SK-N-SH (cell line): Measurements from ENCODE around the gene PPP4R3C. TPM values are rescaled to one million over a fixed set of nuclear protein-coding genes. Genes with fewer than 3 reads are reported as not detected.

Experiments used
- CTCF ChIA-PET: fragments of 300-600, 350-600 bp; formaldehyde crosslinking; extraction: SDS; loops from one replicate; lab custom pipeline; 2021; lab: Yijun Ruan, JAX
- POLR2A ChIA-PET: fragments of 350-600 bp; sonication (Branson Sonifier 250); formaldehyde crosslinking; extraction: SDS; loops from one replicate; lab custom pipeline; 2020; ENCODE audit warnings: antibody characterized with exemption, inconsistent platforms; lab: Yijun Ruan, JAX
- DNase-seq: peaks from one replicate; pipeline ENCODE4 v3.0.0; 2012
- H2AFZ ChIP-seq: fragments of 200-600 bp; sonication (generic); 2 replicates; pipeline ENCODE4 v1.8.1; 2016; ENCODE audit warnings: antibody characterized with exemption, mild to moderate bottlenecking, low read depth
- H3F3A ChIP-seq: fragments of 200-600 bp; sonication (generic); replicated peaks from 2 replicates; pipeline ENCODE3; 2016; ENCODE audit warnings: antibody characterized with exemption, mild to moderate bottlenecking; ENCODE audit not compliant: insufficient read depth
- H3K27ac ChIP-seq, 2 experiments: fragments of 200-500 bp in 1 of 2; fragments of 200-600 bp in 1 of 2; sonication (Bioruptor generic) in 1 of 2; sonication (generic), shearing (Covaris generic) in 1 of 2; 2 replicates each; pipeline versions ENCODE4 v1.5.1 to v1.6.1; 2014 to 2016; ENCODE audit warnings: low read depth in 2 of 2, inconsistent platforms in 1 of 2, low read length in 1 of 2, mild to moderate bottlenecking in 1 of 2, mixed read lengths in 1 of 2
- H3K27me3 ChIP-seq: fragments of 200-600 bp; sonication (generic), shearing (Covaris generic); 2 replicates; pipeline ENCODE4 v1.6.1; 2016; ENCODE audit warnings: mixed run types; ENCODE audit not compliant: insufficient read depth
- H3K36me3 ChIP-seq, 2 experiments: fragments of 200-500 bp in 1 of 2; fragments of 200-600 bp in 1 of 2; sonication (Bioruptor generic) in 1 of 2; sonication (generic) in 1 of 2; replicated peaks in 1 of 2; 2 replicates each; pipeline versions ENCODE3 to v1.5.1; 2014 to 2016; ENCODE audit warnings: low read length in 1 of 2, mild to moderate bottlenecking in 1 of 2; ENCODE audit not compliant: insufficient read depth in 2 of 2, control insufficient read depth in 1 of 2
- H3K4me1 ChIP-seq, 2 experiments: fragments of 200-500 bp in 1 of 2; fragments of 200-600 bp in 1 of 2; sonication (Bioruptor generic) in 1 of 2; sonication (generic), shearing (Covaris generic) in 1 of 2; 2 replicates each; pipeline versions ENCODE4 v1.5.1 to v1.6.1; 2014 to 2016; ENCODE audit warnings: low read depth in 1 of 2, low read length in 1 of 2, mixed run types in 1 of 2; ENCODE audit not compliant: insufficient read depth in 2 of 2, control insufficient read depth in 1 of 2
- H3K4me2 ChIP-seq: fragments of 200-600 bp; sonication (generic), shearing (Covaris generic); 2 replicates; pipeline ENCODE4 v1.6.1; 2017; ENCODE audit warnings: mixed run types
- H3K4me3 ChIP-seq, 2 experiments: fragments of 200-500 bp in 1 of 2; fragments of 200-600 bp in 1 of 2; sonication (Bioruptor generic) in 1 of 2; sonication (generic), shearing (Covaris generic) in 1 of 2; 2 replicates each; pipeline versions ENCODE4 v1.5.1 to v1.8.1; 2014 to 2016; ENCODE audit warnings: low read depth in 2 of 2, inconsistent platforms in 1 of 2, low read length in 1 of 2, mild to moderate bottlenecking in 1 of 2, mixed read lengths in 1 of 2, moderate library complexity in 1 of 2
- H3K79me2 ChIP-seq: fragments of 200-600 bp; sonication (generic); 2 replicates; pipeline ENCODE4 v1.8.1; 2017; ENCODE audit warnings: mild to moderate bottlenecking; ENCODE audit not compliant: insufficient read depth
- H3K9ac ChIP-seq: fragments of 200-600 bp; sonication (generic); 2 replicates; pipeline ENCODE4 v1.6.1; 2017; ENCODE audit warnings: mixed run types
- H3K9me2 ChIP-seq: fragments of 200-600 bp; sonication (generic); 2 replicates; pipeline ENCODE4 v1.6.1; 2017; ENCODE audit warnings: mixed run types
- H3K9me3 ChIP-seq: fragments of 200-600 bp; sonication (generic); 2 replicates; pipeline ENCODE4 v1.6.1; 2017; ENCODE audit warnings: mixed run types, mild to moderate bottlenecking, moderate library complexity
- H4K20me1 ChIP-seq: fragments of 200-600 bp; sonication (generic); 2 replicates; pipeline ENCODE4 v1.6.1; 2017; ENCODE audit warnings: mild to moderate bottlenecking, mixed run types; ENCODE audit not compliant: insufficient read depth
- EP300 ChIP-seq, 2 experiments: IDR thresholded peaks; 2 replicates each; pipeline versions ENCODE4 v1.4.0 to v1.6.1; 2012; ENCODE audit warnings: borderline replicate concordance in 1 of 2, low read depth in 1 of 2, low read length in 1 of 2
- EZH2phosphoT487 ChIP-seq: fragments of 200-600 bp; sonication (generic); IDR thresholded peaks from 2 replicates; pipeline ENCODE4 v1.6.1; 2017; ENCODE audit warnings: low read depth, mixed run types, mild to moderate bottlenecking, antibody characterized with exemption, moderate library complexity, borderline replicate concordance
- FOSL2 ChIP-seq: IDR thresholded peaks from 2 replicates; pipeline ENCODE4 v1.4.0; 2012; ENCODE audit warnings: low read depth, mild to moderate bottlenecking, moderate library complexity, borderline replicate concordance
- FOXJ3 ChIP-seq: sonication (generic); formaldehyde crosslinking; IDR thresholded peaks from 2 replicates; pipeline ENCODE4 v1.5.1; 2020; ENCODE audit warnings: mild to moderate bottlenecking, missing genetic modification reagents
- FOXM1 ChIP-seq: IDR thresholded peaks from 2 replicates; pipeline ENCODE4 v1.4.0; 2012; ENCODE audit warnings: low read depth, mild to moderate bottlenecking
- IRF3 ChIP-seq: fragments of 150-350 bp; IDR thresholded peaks from 2 replicates; pipeline ENCODE4 v1.6.1; 2016; ENCODE audit warnings: mild to moderate bottlenecking, low read depth, low read length
- JUND ChIP-seq: IDR thresholded peaks from 2 replicates; pipeline ENCODE4 v1.4.0; 2012
- MAX ChIP-seq: IDR thresholded peaks from 2 replicates; pipeline ENCODE4 v1.4.0; 2012; ENCODE audit warnings: low read depth
- MEF2A ChIP-seq: IDR thresholded peaks from 2 replicates; pipeline ENCODE4 v1.4.0; 2012; ENCODE audit warnings: low read depth, borderline replicate concordance
- NRF1 ChIP-seq: IDR thresholded peaks from 2 replicates; pipeline ENCODE4 v1.6.1; 2012; ENCODE audit warnings: low read depth, mild to moderate bottlenecking, low read length
- RAD21 ChIP-seq: IDR thresholded peaks from 2 replicates; pipeline ENCODE4 v1.6.1; 2012; ENCODE audit warnings: mild to moderate bottlenecking, low read length
- REST ChIP-seq: IDR thresholded peaks from 2 replicates; pipeline ENCODE4 v1.6.1; 2012; ENCODE audit warnings: mild to moderate bottlenecking, low read depth, low read length, moderate library complexity
- SMC3 ChIP-seq: IDR thresholded peaks from 2 replicates; pipeline ENCODE4 v1.6.1; 2012; ENCODE audit warnings: low read depth, low read length, improper control_type of control experiment
- TAF1 ChIP-seq: IDR thresholded peaks from 2 replicates; pipeline ENCODE4 v1.6.1; 2012; ENCODE audit warnings: low read depth, mild to moderate bottlenecking, low read length, moderate library complexity, borderline replicate concordance
- TCF12 ChIP-seq: IDR thresholded peaks from 2 replicates; pipeline ENCODE4 v1.4.0; 2012
- YY1 ChIP-seq: IDR thresholded peaks from 2 replicates; pipeline ENCODE4 v1.4.0; 2012; ENCODE audit warnings: low read depth, mild to moderate bottlenecking
- ZBTB33 ChIP-seq: IDR thresholded peaks from 2 replicates; pipeline ENCODE4 v1.4.0; 2012; ENCODE audit warnings: low read depth, borderline replicate concordance
- WGBS: methylation state at CpG from one replicate; pipeline ENCODE4 v1.1.6; 2017; ENCODE audit warnings: low lambda C conversion rate; 5-methylcytosine and 5-hydroxymethylcytosine counted together
- polyA plus RNA-seq, 3 experiments: library from polyadenylated mRNA; depleted of rRNA; stranded (reverse); fragments of >200 nt; gene quantifications; 2 replicates each; pipeline ENCODE4 v1.2.3, GENCODE V29; 2012

PPP4R3C gene
- polyA plus RNA-seq, 1 of the 3 experiments (the other 2 are of a cell fraction): 0.02 TPM

GRCh38 chrX:27445438-27445837 lies 17.7 kb downstream of the PPP4R3C start:
- ChIA-PET CTCF (no interaction called here), POLR2A (no interaction called here)
- H2AFZ ChIP-seq: no peak overlapping the region
- no peaks in the 10 kb centered on the region for H3F3A ChIP-seq
- TF ChIP-seq JUND (no peak), EZH2phosphoT487 (no peak), FOXJ3 (CRISPR knock-in tag) (no peak), SMC3 (no peak), MEF2A (no peak), IRF3 (no peak), TCF12 (no peak)
- no peaks in the 10 kb centered on the region for H3K4me1 ChIP-seq
- H3K9me3 ChIP-seq: no peaks in the 10 kb centered on the region
- no peak overlapping the region for H3K4me2 ChIP-seq
- H3K27me3 ChIP-seq: no peaks in the 10 kb centered on the region; the same call in 1 of the 2 replicates
- H3K27ac ChIP-seq: no peak overlapping the region
- no peak overlapping the region for H3K4me3 ChIP-seq
- DNase-seq: no peak
- H3K79me2 ChIP-seq: no peaks in the 10 kb centered on the region
- H3K9ac ChIP-seq: no peak overlapping the region
- no peaks in the 10 kb centered on the region for H4K20me1 ChIP-seq
- no peaks in the 10 kb centered on the region for H3K9me2 ChIP-seq
- 4% methylated on average over 2 of the region's 2 CpGs for WGBS
- H3K36me3 ChIP-seq: no peaks in the 10 kb centered on the region

GRCh38 chrX:27444093-27444908 lies 18.8 kb downstream of the PPP4R3C start:
- no peaks in the 10 kb centered on the region for H3K9me2 ChIP-seq
- H4K20me1 ChIP-seq: no peaks in the 10 kb centered on the region
- H3K9me3 ChIP-seq: no peaks in the 10 kb centered on the region
- H3K4me1 ChIP-seq: no peaks in the 10 kb centered on the region
- H3K27ac ChIP-seq: no peak overlapping the region
- H3F3A ChIP-seq: no peaks in the 10 kb centered on the region
- no peaks in the 10 kb centered on the region for H3K79me2 ChIP-seq
- ChIA-PET CTCF (no interaction called here), POLR2A (no interaction called here)
- WGBS: 10% methylated on average over 3 of the region's 3 CpGs
- H2AFZ ChIP-seq: no peak overlapping the region
- no peak overlapping the region for H3K4me2 ChIP-seq
- no peak overlapping the region for H3K4me3 ChIP-seq
- TF ChIP-seq YY1 (no peak), FOXM1 (no peak), NRF1 (no peak), JUND (no peak), ZBTB33 (no peak), TCF12 (no peak), FOSL2 (no peak), EP300 (IDR thresholded peaks at IDR 0.05; ENCODE audit: borderline replicate concordance in 1 of 2, low read depth in 1 of 2, low read length in 1 of 2) (no peak), TAF1 (no peak), RAD21 (no peak), MEF2A (no peak), FOXJ3 (CRISPR knock-in tag) (no peak), MAX (no peak), REST (no peak), EZH2phosphoT487 (no peak)
- H3K9ac ChIP-seq: no peak overlapping the region
- no peaks in the 10 kb centered on the region for H3K36me3 ChIP-seq
- H3K27me3 ChIP-seq: no peaks in the 10 kb centered on the region; the same call in 1 of the 2 replicates
- no peak for DNase-seq
